HTERT RPE-1 (cell line): ENCODE results near the gene PRICKLE2.
"Not testable (repeated sequence)": the region's sequence is repeated elsewhere in the genome, so short reads cannot be mapped to it uniquely, and the experiment has no call there.

Experiments
- in situ Hi-C: fragments of 300-500 bp; cut with MboI; formaldehyde crosslinking; loops from 4 replicates; pipeline ENCODE4 v1.14.3; 2020; ENCODE audit warnings: low sequenced_read_pairs

Gene PRICKLE2

DNA sequence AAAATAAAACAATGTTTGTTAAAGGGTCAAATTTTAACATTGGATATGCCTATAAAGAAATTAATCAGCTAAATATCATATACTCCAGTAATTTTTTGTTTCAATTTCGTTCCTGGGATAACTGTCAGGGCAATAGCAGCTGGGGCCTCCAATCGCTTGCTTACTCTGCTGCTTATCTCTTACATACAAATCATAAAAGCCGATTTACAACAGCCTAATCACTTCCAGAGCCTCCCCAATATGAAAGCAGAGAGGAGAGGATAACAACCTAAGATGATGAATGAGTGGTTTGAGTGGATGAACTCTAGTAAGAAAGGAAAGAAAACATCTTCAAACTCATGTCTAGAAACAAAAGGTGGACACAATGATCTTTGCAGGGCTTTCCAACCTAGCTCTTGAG, 121.3 kb downstream of the PRICKLE2 start:
- in situ Hi-C loops = no loop called here

DNA sequence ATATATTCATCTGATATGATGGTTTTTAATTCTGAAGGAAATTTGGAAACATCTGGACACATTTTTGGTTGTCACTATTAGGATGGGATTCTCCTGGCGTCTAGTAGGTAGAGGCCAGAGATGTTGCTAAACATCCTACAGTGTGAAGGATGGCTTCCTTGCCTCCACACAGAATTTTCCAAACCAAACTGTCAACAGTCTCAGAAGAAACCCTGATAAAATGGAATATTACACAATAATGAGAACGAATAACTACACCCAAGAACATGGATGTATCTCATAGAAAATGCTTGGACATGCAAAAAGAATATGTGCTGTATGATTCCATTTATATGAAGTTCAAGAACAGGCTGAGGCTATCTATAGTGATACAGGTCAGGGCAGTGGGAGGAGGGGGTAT, 122.1 kb downstream of the PRICKLE2 start:
- in situ Hi-C loops = no loop called here

DNA sequence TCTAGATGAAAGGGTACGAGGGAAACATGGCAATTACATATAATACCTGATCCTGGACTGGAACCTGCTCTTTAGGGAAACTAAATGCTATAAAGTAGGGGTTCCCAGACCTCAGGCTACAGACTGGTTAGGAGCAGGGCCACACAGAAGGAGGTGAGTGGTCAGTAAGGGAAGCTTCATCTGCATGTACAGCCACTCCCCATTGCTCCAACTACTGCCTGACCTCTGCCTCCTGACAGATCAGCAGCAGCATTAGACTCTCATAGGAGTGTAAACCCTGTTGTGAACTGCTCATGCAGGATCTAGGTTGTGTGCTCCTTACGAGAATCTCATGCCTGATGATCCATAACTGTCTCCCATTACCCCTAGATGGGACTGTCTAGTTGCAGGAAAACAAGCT, 123.1 kb downstream of the PRICKLE2 start:
- in situ Hi-C loops = no loop called here

DNA sequence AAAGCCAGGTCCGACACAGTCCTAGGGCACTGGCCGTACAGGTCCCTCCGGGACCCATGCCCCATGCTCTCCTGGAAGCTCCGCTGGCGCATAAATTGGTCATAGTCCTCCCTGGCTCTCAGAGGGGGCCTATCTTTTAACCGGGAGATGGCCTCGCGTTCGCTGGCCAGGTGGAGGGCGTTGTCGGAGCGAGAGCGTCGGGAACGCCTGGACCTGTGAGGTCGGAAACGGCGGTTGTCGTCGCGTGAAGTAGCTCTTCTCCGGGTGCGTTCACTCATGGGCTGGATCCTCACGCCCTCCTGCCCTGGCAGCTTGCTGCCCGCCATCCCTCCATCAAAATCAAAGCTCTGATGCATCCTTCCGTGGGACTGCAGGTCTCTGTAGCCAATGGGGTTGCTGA, 126.0 kb downstream of the PRICKLE2 start:
- in situ Hi-C loops = no loop called here

DNA sequence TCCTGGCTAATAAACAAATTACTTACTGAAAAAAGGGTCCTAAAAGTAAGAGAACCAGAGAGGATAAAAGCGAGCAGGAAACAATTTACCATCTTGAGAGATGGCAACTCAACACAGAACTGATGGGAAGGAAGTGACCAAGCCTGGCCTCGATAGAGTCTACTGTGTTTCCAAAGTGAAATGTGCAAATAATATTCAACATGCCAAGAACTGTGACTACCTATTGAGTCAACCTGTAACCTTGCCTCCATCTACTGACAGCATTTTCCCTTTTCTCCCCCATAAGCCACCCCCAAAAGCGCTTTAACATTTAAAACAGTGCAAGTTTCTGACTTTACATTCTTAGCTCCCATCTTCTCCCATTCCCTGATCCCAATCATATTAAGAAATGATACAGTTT, 126.6 kb downstream of the PRICKLE2 start:
- in situ Hi-C loops = no loop called here

DNA sequence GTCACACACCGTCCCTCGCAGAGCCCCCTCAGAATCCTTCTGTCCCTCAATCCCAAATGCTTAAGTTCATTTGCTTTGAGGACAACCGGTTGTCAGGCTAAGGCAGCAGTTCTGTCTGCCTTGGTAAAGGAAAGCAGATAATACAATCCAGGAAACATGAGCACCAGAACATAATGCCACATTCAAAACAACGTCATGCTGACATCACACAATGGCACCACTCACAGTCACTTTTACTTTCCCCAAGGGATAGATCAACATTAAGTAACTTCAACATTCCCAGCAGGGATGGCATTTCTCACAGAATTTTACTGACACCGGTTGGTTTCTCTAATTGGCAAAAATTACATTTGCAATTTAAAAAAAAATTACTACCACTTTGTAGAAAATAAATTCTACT, 127.3 kb downstream of the PRICKLE2 start:
- in situ Hi-C loops = no loop called here

DNA sequence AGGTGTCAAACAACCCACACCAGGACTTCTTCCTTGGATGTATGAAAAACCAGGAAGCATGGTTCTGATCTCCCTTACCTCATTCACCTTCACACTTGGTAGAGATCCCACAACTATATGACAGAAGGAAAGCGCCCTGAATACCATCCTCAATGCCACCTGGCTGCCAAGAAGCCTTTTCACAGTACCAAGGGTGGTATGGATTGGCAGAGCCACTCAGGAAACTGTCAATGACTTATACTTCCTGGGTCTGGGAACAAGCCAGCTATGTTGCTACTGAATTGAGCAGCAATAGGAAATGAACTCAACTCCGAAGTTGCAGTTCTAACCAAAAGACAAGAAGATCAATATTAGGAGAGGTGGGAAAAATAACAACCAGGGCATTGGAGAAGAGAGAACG, 129.5 kb downstream of the PRICKLE2 start:
- in situ Hi-C loops = no loop called here

DNA sequence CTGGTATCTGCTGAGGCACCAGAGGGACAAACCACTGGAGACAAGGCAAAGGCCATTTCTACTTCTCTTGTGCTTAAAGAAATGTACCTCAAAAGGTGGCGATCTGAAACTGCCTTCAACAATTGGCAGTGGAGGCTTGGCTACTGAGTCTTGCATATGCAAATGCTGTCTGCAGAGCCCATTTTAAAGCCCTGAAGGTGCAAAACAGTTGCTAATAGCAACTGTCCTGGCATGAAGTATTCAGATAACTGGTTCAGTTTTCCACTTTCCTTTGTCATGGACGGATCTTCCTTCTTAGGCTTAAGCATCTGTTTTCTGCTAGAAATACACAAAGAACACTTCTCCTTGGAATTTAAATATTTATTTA, 130.6 kb downstream of the PRICKLE2 start:
- in situ Hi-C loops = no loop called here

DNA sequence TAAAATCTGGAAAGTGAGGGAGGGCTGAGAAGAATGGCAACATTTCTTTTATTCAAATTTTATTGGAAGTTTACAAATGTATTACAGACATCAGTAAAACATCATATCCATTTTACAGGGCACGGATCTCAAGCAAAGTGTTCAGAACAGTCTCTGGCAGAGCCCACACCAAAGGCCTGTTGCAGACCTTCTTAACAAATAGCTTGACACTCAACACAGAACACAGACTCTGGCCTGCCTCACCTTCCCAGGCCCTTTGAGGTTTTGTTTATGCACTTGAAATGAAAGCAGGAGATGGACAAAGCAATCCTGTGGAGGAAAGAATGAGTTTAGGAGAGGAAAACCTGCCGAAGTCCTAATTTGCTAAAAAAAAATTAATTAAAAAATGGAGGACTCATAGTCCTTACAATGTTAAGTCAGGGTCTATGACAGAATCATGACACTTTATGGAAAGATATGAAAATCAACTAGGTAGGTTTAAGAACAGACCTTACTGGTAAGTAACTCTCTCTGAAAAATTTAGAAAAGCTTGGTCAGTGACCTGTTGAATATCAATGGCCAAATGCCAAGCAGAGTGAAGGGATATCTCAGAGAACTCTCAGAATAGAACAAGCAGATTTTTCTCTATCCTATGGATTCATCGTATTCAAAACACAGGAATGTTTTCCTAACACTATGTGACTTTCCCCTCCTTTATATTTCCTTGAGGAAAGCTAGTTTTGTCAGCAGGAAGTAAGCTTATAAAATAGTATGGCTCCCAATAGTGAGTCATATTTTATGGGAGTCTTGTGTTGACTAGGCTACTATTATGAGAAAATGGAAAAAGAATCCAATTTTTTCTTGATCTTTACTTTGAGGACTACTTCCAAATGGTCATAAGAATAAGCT, 131.2 kb downstream of the PRICKLE2 start:
- in situ Hi-C loops = no loop called here

DNA sequence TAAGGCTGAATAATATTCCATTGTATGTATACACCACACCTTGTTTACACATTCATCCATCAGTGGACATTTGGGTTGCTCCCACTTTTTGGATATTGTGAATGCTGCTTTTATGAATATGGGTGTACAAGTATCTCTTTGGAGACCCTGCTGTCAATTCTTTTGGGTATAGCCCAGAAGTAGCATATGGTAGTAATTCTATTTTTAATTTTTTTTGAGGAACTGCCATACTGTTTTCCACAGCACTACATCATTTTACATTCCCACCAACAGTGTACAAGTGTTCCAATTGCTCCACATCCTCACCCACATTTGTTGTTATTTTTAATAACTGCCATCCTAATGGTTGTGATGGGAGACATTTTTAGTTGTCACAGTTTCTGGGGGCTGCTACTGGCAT, 132.1 kb downstream of the PRICKLE2 start:
- in situ Hi-C loops = no loop called here

DNA sequence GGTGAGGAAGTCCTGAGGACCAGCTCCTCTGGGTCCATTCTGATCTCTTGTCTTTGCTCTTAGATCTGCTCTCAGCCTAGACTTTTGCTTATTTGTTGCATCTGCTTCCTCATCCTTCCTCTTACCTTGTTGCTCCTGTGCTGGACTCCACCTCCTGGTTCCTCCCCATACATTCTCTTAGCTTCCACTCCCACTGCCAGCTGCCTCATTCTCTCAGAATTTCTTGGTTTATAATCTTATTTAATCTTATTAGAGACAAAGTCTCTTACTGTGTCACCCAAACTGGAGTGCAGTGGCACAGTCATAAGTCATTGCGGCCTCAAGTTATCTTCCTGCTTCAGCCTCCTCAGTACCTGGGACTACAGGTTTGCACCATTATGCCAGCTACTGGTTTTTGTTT, 133.8 kb downstream of the PRICKLE2 start:
- in situ Hi-C loops = no loop called here

DNA sequence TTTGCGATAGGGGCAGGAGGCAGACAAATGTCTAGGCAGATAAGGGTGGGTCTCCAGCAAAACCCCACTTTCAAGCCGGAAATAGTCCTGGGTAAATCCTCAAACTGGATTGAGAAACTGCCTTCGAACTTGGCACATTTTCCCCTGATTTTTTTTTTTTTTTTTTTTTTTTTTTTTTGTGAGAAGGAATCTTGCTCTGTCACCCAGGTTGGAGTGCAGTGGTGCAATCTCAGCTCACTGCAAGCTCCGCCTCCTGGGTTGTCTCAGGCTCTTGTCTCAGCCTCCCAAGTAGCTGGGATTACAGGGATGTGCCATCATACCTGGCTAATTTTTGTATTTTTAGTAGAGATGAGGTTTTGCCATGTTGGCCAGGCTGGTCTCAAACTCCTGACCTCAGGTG, 135.9 kb downstream of the PRICKLE2 start:
- in situ Hi-C loops = not testable (repeated sequence)

DNA sequence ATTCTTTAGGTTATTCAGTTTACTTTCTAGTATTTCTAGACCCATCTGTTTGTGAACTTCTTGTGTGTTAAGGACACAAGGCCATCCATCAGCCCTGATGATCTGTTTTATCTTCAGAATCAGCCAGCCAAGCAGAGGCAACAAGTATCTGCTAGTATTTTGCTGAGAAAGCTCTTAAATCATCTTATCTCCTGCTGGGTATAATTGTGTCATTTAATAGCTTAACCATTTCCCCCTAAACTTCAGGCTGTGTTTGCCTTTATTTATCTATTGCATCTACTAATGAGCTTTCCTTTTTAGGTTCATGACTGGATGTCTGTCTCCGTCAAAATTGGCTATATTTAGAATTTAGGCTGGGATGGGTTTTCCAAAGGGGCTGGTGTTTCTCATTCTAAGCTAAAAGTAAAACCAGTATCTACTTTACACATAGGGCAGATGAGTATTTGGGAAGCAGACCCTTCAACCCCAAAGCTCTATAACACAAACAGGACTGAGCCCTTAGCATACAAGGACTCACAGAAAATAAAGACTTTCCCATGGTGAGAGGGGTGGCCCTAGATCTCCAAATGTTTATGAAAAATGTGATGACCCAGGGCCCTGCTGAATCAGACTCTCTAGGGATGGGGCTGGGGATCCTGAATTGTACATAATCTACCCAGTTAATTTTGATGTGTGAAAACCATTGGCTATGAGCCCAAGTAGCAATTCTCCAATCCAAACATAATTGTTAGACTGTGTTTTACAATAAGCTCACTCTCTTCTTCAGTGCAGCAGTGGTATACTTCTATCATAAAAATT, 136.7 kb downstream of the PRICKLE2 start:
- in situ Hi-C loops = no loop called here

DNA sequence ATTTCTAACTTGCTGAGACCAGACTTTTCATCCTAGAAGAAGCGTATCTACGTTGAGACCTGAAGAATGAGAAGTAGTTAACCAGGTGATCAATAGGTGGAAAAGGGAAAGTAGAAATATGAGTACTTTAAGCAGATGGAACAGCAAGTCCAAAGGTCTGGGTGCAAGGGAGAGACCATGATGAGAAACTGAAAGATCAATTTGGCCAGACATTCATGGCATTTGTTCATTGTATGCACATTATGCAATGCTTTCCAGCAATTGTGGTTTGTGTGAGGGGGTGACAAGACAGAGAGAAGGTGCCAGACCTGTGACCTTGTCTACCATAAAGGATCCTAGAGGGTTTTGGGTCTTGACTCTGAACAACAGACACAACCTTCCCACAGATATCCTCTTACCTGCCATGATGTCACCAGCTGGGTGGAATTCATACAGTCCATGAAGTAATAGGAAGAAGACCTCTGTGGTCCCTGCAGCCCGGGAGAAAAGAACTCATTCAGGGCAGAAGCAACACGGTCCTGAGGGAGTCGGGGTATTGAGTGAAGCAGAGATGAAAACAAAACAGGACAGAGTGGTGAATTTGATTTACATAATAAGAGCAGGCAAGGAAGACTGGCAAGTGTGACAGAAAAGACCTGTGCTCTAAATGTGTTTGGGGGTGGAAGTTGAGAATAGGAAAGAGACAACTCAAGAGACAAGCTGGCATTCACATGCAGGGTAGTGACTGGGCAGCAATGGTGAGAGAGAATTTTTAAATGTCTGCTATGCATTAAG, 138.6 kb downstream of the PRICKLE2 start:
- in situ Hi-C loops = no loop called here

DNA sequence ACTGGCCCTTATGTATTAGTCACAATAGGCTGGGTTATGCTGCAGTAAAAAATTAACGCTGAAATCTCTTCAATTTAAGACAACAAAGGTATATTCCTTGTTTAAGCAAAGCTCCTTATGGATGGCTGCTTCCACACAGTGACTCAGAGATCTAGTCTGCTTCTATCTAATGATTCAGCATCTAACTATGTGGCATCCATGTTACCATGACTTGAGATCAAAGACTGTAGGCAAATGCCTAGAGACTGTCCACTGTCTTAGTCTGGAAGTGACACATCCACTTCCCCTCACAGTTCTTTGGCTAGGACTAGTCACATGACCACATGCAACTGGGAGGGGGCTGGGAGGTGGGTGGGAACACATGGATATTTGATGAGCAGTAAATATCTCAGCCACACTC, 140.6 kb downstream of the PRICKLE2 start:
- in situ Hi-C loops = no loop called here

DNA sequence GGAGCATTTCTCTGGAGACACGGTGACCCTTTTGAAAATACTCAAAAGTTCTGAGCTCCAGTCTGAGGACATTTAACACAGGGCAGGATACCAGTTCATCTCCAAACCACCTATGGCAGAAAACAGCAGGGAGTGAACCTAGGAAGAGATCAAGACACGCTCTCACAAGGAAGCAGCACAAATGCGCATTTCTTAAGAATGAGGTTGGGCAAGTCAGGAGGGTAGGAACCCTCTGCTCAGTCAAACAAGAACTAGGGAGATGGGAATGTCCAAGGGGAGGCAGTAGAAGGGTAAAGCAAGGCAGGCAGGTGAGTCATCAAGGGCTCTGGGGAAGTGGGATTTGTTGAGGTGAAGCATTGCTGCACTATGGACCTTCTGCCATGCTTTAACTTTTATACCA, 141.7 kb downstream of the PRICKLE2 start:
- in situ Hi-C loops = no loop called here

DNA sequence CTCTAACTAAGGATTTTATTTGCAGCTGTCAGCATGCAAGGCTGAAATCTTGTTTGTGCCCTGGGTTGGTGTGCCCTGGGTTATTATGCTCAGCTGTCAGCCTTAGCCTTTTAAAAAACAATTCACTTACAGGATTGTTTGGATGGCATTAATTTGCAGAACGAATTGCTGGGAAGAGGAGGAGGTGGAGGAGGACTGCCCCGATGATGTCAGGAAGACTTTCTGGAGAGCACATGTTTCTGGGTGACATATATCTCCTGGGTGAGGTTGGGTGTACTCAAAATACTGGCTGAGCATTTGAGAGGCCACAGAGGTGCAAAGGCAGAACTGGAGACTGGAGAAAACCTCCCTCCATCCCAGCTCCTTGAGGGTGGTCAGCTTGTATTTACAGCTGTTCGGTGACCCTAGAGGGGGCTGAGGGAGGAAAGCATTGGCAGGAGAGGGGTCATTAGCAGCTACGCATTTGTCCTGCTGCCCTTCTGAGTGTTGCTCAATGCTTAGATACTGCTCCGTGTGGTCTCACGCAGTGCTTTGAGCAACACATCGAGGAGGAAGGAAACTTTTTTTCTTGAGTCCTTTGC, 142.2 kb downstream of the PRICKLE2 start:
- in situ Hi-C loops = no loop called here

DNA sequence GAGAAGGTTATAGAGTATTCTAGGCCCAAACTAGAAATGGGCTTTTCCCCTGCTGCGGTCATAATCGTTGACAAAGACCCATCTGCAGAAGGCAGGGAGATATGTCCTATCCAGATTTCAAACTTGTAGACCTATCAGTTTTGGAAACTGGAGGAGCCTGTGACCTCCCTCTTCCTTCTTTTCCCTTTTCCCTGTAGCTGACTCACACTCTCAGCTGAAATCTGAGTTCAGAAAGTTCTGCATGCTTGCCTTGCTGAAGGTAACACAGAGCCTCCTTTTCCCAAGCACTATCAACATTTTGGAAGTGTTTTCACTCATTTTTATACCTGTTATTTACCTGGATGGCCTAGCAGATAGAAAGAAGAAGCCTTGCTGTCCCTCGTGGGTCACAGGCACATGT, 142.9 kb downstream of the PRICKLE2 start:
- in situ Hi-C loops = no loop called here

DNA sequence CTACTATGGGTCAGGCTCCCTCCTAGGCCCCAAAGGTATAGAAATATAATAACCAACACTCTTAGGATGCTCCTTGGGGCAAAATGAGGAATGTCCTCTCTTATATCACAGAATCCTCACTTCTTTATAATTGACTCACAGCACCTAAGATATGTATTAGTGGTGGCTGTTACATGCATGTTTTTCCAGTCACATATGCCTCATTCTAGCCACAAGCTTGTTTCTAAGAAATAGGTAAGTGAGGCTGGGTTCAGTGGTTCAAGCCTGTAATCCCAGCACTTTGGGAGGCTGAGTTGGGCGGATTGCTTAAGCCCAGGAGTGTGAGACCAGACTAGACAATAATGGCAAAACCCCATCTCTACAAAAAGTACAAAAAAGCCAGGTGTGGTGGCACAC, 144.0 kb downstream of the PRICKLE2 start:
- in situ Hi-C loops = no loop called here

DNA sequence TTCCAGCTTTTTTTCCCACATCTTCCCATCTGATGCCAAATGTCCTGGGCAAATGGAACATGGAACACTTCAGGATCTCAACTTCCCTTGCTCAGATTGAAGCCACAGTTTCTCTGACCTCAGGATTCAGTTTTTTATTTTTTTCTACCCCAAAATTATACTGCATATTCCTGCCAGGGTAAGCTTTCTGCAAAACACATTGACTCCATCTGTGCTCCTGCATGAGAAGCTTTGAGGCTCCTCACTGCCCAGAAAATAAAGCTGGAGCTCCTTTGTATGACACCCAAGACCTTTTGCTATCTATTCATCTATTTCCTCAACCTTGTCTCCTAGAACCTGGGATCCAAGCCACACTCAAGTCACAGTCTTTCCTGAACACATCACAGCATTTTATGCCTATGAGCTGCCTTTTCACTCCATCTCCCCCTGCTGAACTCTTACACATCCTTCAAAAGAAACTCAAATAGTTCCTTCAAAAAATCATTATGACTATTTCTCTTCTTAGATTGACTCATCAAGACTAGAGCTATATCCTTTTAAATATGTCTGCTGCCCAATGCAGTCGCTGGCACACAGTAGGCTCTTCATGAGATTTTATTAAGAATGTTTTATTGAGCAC, 144.5 kb downstream of the PRICKLE2 start:
- in situ Hi-C loops = no loop called here
